ENCODE results near the gene SNRNP48. TPM values are rescaled to one million over a fixed set of nuclear protein-coding genes. Genes with fewer than 3 reads are reported as not detected.

The SNRNP48 gene
- total RNA-seq, 1 donor from 2014 or later: 8.6 TPM

DNA sequence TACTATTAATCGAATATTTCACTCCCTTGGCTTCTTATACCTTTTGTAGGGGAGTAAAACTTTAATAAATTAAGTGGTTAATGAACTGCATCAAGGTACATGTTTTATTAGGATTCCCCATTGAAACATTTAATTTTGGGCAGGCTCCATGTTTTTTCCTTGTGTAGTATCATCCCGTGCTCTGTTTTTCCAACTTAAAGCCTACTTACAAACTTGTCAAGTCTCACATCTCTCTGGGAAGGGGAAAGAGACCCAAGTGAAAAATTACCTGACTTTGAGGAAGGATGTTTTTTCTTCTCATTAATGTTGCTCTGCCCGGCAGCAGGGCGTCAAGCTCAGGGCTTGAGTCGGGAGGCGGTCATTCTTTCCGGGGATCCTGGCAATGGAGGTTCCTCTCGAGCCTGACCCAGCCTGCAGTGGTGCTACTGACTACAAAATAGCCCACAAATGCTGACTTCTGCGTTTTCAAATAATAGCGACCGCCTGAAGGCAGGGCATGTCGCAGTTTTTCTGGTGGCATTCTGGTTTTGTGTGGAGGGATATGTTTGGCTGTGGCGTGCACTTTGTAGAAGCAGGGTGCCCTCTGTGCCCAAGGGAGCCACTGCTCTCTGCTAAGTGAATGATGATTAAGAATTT, 46.1 kb upstream of the SNRNP48 start:
- TF ChIP-seq, protein P1, sequence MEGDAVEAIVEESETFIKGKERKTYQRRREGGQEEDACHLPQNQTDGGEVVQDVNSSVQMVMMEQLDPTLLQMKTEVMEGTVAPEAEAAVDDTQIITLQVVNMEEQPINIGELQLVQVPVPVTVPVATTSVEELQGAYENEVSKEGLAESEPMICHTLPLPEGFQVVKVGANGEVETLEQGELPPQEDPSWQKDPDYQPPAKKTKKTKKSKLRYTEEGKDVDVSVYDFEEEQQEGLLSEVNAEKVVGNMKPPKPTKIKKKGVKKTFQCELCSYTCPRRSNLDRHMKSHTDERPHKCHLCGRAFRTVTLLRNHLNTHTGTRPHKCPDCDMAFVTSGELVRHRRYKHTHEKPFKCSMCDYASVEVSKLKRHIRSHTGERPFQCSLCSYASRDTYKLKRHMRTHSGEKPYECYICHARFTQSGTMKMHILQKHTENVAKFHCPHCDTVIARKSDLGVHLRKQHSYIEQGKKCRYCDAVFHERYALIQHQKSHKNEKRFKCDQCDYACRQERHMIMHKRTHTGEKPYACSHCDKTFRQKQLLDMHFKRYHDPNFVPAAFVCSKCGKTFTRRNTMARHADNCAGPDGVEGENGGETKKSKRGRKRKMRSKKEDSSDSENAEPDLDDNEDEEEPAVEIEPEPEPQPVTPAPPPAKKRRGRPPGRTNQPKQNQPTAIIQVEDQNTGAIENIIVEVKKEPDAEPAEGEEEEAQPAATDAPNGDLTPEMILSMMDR (conservative IDR thresholded peaks at IDR 0.05; ENCODE audit: low read depth, low read length): no peak
- DNase-seq (ENCODE audit: low read depth): no peak
- peak overlapping the region; percentile 90 for H3K4me3 ChIP-seq (ENCODE audit: low read depth, low read length)

DNA sequence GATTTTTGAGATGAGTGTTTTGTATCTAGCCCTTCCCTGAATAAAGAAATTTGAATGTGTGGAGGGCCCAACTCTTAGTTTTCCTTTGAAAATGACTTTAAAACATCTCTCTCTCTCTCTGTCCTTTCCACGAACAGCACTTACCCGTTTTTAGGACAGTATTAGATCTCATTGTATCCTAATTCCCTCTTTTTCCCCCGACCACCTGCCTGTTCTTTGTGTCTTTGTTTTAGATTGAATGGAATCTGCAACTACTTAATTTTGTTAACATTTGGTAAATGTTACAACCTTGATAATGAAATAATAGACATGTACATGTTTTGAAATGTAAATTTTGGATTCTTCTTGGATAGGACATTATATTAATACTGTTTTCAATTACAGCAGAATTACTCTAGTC, 45.4 kb upstream of the SNRNP48 start:
- TF ChIP-seq, protein P1 (conservative IDR thresholded peaks at IDR 0.05; ENCODE audit: low read depth, low read length): no peak
- no peak for DNase-seq (ENCODE audit: low read depth)
- no peak overlapping the region for H3K4me3 ChIP-seq (ENCODE audit: low read depth, low read length)

DNA sequence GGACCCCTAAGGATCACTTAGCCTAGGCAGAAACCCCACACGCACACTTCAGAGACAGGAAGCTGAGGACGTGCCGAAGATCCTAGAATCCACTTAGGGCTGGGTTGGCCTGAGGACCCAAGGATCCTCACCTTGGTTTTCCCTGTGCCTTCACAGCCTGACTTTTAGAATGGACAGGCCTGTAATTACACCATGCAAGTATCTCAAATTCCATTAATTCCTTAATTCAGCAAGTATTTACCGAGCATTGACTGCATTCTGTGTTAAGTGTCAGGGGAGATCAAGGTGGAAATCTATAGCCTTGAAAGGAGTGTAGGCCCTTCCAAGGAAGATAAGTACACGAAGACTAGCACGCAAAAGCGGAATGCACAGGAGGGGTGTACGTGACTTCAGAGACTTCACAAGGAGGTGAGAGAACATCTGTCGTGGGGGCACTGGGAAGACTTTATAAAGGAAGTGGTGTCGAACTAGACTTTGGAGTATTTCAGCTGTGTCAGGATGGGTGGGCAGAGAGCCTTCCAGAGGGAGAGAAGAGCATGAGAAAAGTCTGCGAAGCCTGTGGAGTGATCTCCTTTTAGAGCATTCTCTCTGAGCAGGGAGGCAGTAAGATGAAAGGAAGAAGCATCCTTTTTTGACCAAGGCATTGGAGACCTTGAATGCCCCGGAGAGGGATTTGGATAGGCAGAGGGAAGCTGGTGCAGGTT, 44.5 kb upstream of the SNRNP48 start:
- H3K4me3 ChIP-seq (ENCODE audit: low read depth, low read length): no peak overlapping the region
- no peak for DNase-seq (ENCODE audit: low read depth)
- TF ChIP-seq, protein P1 (conservative IDR thresholded peaks at IDR 0.05; ENCODE audit: low read depth, low read length): no peak

DNA sequence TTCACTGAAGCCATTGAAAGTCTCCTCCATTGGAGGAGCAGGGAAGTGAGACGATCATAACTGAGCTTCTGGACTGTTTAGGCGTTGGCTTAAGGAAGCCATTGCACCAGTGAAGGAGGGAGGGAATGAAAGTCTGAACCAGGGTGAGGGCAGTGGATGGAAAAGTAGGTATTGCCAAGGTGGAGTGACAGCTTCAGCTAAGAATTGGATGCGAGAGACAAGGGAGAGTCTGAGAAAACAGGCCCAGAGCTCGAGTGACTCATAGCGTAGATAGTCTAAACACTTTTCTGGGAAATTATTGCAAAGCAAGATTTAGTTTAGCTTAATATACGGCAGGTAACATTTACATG, 44.0 kb upstream of the SNRNP48 start:
- no peak for DNase-seq (ENCODE audit: low read depth)
- no peak overlapping the region for H3K4me3 ChIP-seq (ENCODE audit: low read depth, low read length)
- TF ChIP-seq, protein P1 (conservative IDR thresholded peaks at IDR 0.05; ENCODE audit: low read depth, low read length): no peak

DNA sequence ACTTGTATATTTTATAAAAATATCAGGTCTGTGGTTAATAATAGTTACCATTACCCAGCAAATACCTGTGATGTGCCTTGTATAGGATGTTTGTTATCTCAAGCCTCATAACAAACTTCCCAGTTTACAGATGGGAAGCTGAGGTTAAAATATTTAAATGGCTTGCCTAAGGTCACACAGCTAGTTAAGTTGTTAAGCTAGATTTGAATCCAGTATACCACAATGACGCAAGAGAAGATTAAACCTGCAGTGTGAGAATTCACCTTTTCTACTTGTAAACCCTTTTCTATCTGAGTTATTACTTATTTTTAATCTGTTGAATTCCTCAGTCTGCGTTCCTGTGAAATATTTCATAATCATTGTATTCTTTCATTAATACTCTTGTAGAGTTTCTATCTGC, 43.6 kb upstream of the SNRNP48 start:
- DNase-seq (ENCODE audit: low read depth): no peak
- no peak overlapping the region for H3K4me3 ChIP-seq (ENCODE audit: low read depth, low read length)
- TF ChIP-seq, protein P1 (conservative IDR thresholded peaks at IDR 0.05; ENCODE audit: low read depth, low read length): no peak

DNA sequence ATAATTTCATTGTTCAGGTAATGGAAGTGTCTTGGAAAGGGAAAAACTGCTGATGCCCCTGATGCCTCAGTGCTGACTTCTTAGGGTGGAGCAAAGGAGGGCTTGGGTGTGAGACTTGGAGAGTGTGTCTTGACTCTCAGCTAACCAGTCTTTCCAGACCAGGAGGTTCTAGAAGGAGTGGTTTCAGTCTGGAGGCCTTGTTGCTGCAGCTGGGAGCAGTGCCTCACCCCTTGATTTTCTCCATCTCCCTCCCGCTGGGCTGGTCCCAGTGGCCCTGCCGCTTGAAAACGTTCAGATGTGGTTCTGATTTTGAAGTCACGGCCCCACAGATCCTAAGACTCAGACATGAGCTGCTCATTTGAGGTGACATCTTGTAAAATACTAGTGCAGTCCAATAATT, 43.1 kb upstream of the SNRNP48 start:
- H3K4me3 ChIP-seq (ENCODE audit: low read depth, low read length): no peak overlapping the region
- TF ChIP-seq, protein P1 (conservative IDR thresholded peaks at IDR 0.05; ENCODE audit: low read depth, low read length): no peak
- no peak for DNase-seq (ENCODE audit: low read depth)

DNA sequence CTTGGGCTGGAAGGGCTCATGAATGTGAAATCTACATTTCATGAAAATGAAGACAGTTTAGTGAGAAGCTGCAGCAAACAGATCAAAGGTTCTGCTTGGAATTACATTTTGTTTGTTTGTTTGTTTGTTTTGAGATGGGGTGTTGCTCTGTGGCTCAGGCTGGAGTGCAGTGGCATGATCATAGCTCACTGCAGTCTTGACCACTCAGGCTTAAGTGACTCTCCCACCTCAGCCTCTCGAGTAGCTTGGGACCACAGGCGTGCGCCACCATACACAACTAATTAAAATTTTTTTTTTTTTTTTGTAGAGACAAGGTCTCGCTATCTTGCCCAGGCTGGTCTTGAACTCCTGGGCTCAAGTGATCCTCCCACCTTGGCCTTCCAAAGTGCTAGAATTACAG, 42.7 kb upstream of the SNRNP48 start:
- H3K4me3 ChIP-seq (ENCODE audit: low read depth, low read length): no peak overlapping the region
- TF ChIP-seq, protein P1 (conservative IDR thresholded peaks at IDR 0.05; ENCODE audit: low read depth, low read length): no peak
- no peak for DNase-seq (ENCODE audit: low read depth)

Measured in epithelial cell of proximal tubule (primary cell).